22Rv1 (cell line): ENCODE data around the gene PSMB1.
"Not testable (repeated sequence)": the region's sequence is repeated elsewhere in the genome, so short reads cannot be mapped to it uniquely, and the experiment has no call there.

Experiments used
- H3K27ac ChIP-seq: fragments of 450-650 bp; 2 replicates; pipeline ENCODE4 v1.5.1; 2017
- CTCF ChIP-seq: fragments of 450-650 bp; IDR thresholded peaks from 2 replicates; pipeline ENCODE4 v1.5.1; 2017; ENCODE audit warnings: mild to moderate bottlenecking
- ZFX ChIP-seq: fragments of 450-650 bp; IDR thresholded peaks from 2 replicates; pipeline ENCODE4 v1.6.1; 2017; ENCODE audit warnings: antibody characterized with exemption, borderline replicate concordance

The PSMB1 gene

GRCh38 chr6:170522565-170523183 is 30.4 kb downstream of the PSMB1 start:
- no peak overlapping the region for H3K27ac ChIP-seq
- peak; percentile 39 for TF ChIP-seq CTCF
- no peak for TF ChIP-seq ZFX

GRCh38 chr6:170516783-170517616 is 36.1 kb downstream of the PSMB1 start:
- TF ChIP-seq CTCF, result peak; percentile 88
- TF ChIP-seq ZFX, result no peak
- H3K27ac ChIP-seq, result no peak overlapping the region

DNA sequence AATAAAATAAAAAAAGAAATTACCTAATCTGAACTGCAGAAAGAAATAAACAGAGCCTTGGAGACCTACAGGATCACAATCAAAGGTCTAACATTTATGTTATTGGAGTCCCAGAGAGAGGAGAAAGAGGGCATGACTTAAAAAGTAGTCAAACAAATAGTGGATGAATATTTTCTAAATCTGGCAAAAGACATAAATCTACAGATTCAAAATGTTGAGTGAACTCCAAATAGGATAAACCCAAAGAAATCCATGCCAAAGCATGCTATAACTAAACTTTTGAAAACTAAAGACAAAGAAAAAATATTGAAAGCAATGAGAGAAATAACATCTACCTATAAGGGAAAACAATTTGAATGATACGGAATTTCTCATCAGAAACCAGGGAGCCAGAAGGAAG is 38.2 kb downstream of the PSMB1 start:
- no peak overlapping the region for H3K27ac ChIP-seq
- no peak for TF ChIP-seq ZFX
- no peak for TF ChIP-seq CTCF

DNA sequence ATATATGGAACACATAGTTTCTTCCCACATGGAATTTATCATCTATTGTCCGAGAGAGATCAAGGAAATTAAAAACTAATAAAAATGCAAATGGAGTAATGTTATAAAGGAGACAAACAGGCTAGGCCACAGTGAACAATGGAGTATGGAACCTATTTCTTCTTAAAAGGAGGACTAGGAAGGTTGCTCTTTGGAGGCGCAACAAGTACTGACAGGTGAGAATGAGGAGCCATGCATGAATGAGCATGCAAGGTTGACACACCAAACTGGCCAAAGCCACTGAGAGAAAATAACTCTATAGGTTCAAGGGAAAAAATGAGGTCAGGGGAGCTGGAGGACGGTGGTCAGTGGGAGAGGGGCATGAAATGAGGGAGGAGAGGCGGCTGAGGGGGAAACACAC is 40.9 kb downstream of the PSMB1 start:
- no peak for TF ChIP-seq CTCF
- TF ChIP-seq ZFX, result no peak
- no peak overlapping the region for H3K27ac ChIP-seq

GRCh38 chr6:170510631-170511030 is 42.5 kb downstream of the PSMB1 start:
- TF ChIP-seq ZFX (no peak), CTCF (no peak)

DNA sequence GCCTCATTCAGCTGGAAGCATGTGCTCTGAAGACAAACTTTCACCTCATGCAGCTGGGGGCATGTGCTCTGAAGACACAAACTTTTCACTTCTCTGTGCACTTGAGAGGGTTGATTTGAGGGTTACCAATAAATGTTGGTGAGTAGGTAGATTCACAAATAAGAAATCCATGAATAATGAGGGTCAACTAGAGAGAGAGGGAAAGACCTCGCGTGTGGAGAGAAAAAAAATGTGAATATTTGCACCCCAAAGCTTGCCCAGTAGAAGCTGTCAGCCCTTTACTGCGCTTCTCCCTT is 43.4 kb downstream of the PSMB1 start:
- no peak overlapping the region for H3K27ac ChIP-seq
- TF ChIP-seq CTCF (no peak), ZFX (no peak)

More at GRCh38 chr6:170510631-170511030, 42.5 kb downstream of the PSMB1 start:
- no peak overlapping the region for H3K27ac ChIP-seq

DNA sequence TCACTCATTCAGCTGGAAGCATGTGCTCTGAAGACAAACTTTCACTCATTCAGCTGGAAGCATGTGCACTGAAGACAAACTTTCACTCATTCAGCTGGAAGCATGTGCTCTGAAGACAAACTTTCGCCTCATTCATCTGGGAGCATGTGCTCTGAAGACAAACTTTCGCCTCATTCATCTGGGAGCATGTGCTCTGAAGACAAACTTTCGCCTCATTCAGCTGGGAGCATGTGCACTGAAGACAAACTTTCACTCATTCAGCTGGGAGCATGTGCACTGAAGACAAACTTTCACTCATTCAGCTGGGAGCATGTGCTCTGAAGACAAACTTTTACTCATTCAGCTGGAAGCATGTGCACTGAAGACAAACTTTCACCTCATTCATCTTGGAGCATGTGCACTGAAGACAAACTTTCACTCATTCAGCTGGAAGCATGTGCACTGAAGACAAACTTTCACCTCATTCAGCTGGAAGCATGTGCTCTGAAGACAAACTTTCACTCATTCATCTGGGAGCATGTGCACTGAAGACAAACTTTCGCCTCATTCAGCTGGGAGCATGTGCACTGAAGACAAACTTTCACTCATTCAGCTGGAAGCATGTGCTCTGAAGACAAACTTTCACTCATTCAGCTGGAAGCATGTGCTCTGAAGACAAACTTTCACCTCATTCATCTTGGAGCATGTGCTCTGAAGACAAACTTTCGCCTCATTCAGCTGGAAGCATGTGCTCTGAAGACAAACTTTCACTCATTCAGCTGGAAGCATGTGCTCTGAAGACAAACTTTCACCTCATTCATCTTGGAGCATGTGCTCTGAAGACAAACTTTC is 44.0 kb downstream of the PSMB1 start:
- not testable (repeated sequence) for H3K27ac ChIP-seq

GRCh38 chr6:170508275-170508674 is 44.8 kb downstream of the PSMB1 start:
- not testable (repeated sequence) for H3K27ac ChIP-seq

DNA sequence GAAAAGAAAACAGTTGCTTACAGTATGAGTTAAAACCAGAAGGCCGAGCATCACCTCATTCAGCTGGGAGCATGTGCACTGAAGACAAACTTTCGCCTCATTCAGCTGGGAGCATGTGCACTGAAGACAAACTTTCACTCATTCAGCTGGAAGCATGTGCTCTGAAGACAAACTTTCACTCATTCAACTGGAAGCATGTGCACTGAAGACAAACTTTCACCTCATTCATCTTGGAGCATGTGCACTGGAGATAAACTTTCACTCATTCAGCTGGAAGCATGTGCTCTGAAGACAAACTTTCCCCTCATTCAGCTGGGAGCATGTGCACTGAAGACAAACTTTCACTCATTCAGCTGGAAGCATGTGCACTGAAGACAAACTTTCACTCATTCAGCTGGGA is 45.4 kb downstream of the PSMB1 start:
- not testable (repeated sequence) for H3K27ac ChIP-seq
